ENCODE data around the gene NSFL1C. TPM values are rescaled to one million over a fixed set of nuclear protein-coding genes. Genes with fewer than 3 reads are reported as not detected.
A peak's percentile ranks its signal among the peaks of the same experiment; 100 is the strongest.

NSFL1C gene
- total RNA-seq, 2 experiments from 2014 or later, result 67.2 to 67.9 TPM

DNA sequence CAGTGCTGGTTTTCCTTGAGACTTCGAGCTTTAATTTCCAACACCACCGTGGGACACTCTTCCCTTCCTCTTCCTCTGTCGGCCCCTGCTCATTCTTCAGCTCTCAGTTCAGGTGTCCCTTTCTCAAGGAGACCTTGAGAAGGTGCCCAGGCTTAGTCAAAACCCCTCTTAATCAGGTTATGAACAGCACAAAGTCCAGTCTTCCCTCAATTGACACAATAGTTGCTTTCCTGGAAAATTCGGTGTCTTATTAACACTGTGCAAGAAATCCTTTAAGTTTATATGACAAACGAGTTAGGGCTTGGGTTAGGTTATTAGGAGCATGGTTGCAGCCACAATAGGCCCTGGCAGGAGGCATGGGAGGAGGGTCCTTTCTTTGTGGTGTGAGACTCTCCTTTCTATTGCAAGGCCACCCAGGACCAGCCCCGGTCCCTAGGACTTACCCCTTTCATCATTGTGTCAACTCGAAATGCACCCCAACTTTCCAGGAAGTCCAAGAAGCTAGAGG, 1.5 kb upstream of the NSFL1C start:
- TF ChIP-seq, protein P1, sequence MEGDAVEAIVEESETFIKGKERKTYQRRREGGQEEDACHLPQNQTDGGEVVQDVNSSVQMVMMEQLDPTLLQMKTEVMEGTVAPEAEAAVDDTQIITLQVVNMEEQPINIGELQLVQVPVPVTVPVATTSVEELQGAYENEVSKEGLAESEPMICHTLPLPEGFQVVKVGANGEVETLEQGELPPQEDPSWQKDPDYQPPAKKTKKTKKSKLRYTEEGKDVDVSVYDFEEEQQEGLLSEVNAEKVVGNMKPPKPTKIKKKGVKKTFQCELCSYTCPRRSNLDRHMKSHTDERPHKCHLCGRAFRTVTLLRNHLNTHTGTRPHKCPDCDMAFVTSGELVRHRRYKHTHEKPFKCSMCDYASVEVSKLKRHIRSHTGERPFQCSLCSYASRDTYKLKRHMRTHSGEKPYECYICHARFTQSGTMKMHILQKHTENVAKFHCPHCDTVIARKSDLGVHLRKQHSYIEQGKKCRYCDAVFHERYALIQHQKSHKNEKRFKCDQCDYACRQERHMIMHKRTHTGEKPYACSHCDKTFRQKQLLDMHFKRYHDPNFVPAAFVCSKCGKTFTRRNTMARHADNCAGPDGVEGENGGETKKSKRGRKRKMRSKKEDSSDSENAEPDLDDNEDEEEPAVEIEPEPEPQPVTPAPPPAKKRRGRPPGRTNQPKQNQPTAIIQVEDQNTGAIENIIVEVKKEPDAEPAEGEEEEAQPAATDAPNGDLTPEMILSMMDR (IDR thresholded peaks at IDR 0.05), result no peak
- Mint-ChIP-seq H3K4me3 (no peak overlapping the region), H3K4me1 (ENCODE audit: low read depth) (peaks cover 41% of the 10 kb centered on the region), H3K9me3 (no peaks in the 10 kb centered on the region), H3K27ac (no peak overlapping the region), H3K36me3 (ENCODE audit: low read depth) (peaks cover 7% of the 10 kb centered on the region), H3K27me3 (peaks cover 4% of the 10 kb centered on the region)
- ChIA-PET POLR2A (interaction anchor here (0.9 kb wide), 1 partner anchor 144 kb away, joined by 3 read pairs; no protein-coding TSS in a partner anchor), CTCF (interaction anchor here (1.0 to 4.5 kb wide), 16 partner anchors 7 to 313 kb away, joined by 3 to 44 read pairs (median 4); no protein-coding TSS in a partner anchor)
- intact Hi-C loops (cut with micrococcal nuclease), result loop anchor here (10.0 kb wide), 1 partner anchor 353 kb away; the partner anchor contains the start of gene PSMF1
- no peak for DNase-seq
- ATAC-seq, result no peak

DNA sequence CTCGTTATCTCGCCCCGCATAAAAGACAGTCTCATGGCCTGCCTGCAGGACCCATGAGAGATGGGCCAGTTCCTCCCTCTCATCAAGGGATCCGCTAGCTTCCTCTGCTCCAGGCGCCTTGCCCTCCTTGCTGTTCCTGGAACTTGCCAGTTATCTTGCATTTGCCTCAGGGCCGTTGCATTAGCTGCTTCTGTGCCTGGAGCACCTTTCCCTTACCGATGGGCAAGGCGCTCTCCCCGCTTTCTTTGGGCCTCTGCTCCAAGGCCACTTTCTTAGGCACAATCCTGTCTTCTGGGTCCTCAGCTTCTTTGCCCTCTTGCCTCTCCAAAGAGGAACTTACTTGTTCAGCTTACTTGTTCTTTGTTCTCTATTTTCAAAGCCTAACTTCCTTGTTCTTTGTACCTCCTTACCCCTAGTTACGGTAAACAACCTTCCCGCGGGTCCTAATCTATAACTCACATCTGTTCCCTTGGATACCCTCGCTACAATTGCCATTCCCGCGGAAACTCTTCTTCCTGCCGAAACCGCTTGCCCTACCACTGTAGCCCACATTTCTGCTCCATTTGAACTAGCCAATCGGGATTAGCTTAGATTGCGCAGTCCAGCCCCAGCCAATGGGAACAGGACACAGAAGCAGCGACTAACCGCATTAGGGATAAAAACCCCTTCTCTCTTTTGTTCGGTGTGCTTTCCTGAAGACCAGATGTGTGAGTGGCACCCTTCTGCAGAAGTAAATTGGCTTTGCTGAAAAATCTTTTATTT, 887 bp upstream of the NSFL1C start:
- H3K9me3 Mint-ChIP-seq, result no peaks in the 10 kb centered on the region
- intact Hi-C loops (cut with micrococcal nuclease), result loop anchor here (10.0 kb wide), 1 partner anchor 353 kb away; the partner anchor contains the start of gene PSMF1
- DNase-seq, result peak; percentile 7
- POLR2A ChIA-PET, result interaction anchor here (0.8 to 1.4 kb wide), 6 partner anchors 9 to 309 kb away, joined by 3 read pairs; partner anchors contain the start of gene SIRPB2
- no peak for ATAC-seq
- peaks cover 11% of the 10 kb centered on the region for H3K36me3 Mint-ChIP-seq (ENCODE audit: low read depth)
- peaks cover 43% of the 10 kb centered on the region for H3K4me1 Mint-ChIP-seq (ENCODE audit: low read depth)
- no peak overlapping the region for H3K27ac Mint-ChIP-seq
- TF ChIP-seq, protein P1 (IDR thresholded peaks at IDR 0.05), result no peak
- CTCF ChIA-PET, result interaction anchor here (0.8 to 4.5 kb wide), 23 partner anchors 8 to 313 kb away, joined by 3 to 44 read pairs (median 5); partner anchors contain the start of gene SDCBP2
- peak overlapping the region; percentile 83 for H3K4me3 Mint-ChIP-seq
- H3K27me3 Mint-ChIP-seq, result peaks cover 4% of the 10 kb centered on the region

DNA sequence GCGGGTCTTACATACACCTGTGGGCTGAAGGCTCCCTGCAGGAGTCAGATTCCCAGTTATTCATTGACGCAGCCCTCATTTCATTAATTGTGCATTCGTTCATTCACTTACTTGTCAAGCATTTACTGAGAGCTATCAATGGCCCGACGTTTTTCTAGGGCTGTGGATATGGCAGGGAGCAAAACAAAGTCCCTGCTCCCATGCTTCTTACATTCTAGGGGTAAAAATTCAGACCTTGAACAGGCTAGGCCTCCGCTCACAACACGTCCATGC, 369 bp upstream of the NSFL1C start:
- H3K27me3 Mint-ChIP-seq, result peaks cover 4% of the 10 kb centered on the region

DNA sequence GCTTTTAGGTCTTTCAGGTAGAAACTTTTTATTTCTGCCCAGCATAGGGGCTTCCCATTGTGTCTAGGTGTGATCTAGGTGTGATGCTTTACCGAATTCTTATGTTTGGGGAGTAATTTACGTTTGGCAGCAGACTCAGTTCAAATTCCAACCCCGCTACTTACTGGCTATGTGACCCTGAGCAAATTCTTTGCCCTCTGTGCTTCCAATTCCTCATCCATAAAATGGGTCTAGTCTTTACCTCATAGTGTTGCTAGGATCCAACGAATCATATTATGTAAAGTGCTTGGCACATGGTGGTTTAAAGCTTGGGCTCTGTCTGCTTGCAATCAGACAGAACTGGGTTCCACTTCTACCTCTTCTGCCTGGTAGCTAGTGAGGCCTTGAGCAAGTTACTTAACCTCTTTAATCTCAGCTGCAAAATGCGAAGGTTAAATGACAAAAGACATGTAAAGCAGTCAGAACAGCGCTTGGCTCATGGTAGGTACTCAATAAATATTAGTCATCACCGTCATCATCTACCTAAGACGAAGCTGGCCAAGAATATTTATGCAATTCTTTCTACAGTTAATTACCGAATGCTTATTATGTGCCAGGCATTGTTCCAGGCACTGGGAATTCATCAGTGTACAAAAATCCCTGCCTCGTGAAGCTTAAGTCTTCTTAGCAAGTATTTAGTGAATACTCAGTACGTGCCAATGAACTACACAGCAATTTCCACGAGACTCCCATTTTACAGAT, 1.0 kb downstream of the NSFL1C start:
- CTCF ChIA-PET, result interaction anchor here (0.7 to 4.5 kb wide), 10 partner anchors 10 to 311 kb away, joined by 4 to 44 read pairs (median 6); partner anchors contain the start of gene SDCBP2
- DNase-seq (no peak), ATAC-seq (no peak)
- TF ChIP-seq, protein P1 (IDR thresholded peaks at IDR 0.05), result no peak
- Mint-ChIP-seq H3K27ac (peak overlapping the region; percentile 79), H3K9me3 (no peaks in the 10 kb centered on the region), H3K4me1 (ENCODE audit: low read depth) (peaks cover 48% of the 10 kb centered on the region), H3K36me3 (ENCODE audit: low read depth) (peaks cover 18% of the 10 kb centered on the region), H3K4me3 (peak overlapping the region; percentile 83), H3K27me3 (peaks cover 4% of the 10 kb centered on the region)
- intact Hi-C loops (cut with micrococcal nuclease), result loop anchor here (10.0 kb wide), 1 partner anchor 351 kb away; the partner anchor contains the start of gene PSMF1
- POLR2A ChIA-PET, result interaction anchor here (0.6 to 1.6 kb wide), 10 partner anchors 18 to 311 kb away, joined by 3 to 5 read pairs (median 3); partner anchors contain the start of gene SNPH

More for the DNA sequence above, 369 bp upstream of the NSFL1C start:
- TF ChIP-seq, protein P1 (IDR thresholded peaks at IDR 0.05), result peak; percentile 60
- peaks cover 43% of the 10 kb centered on the region for H3K4me1 Mint-ChIP-seq (ENCODE audit: low read depth)
- ATAC-seq, result no peak
- H3K4me3 Mint-ChIP-seq, result peak overlapping the region; percentile 83
- H3K27ac Mint-ChIP-seq, result no peak overlapping the region
- DNase-seq, result no peak
- H3K36me3 Mint-ChIP-seq (ENCODE audit: low read depth), result peaks cover 11% of the 10 kb centered on the region
- ChIA-PET CTCF (interaction anchor here (0.8 to 4.5 kb wide), 21 partner anchors 8 to 314 kb away, joined by 3 to 44 read pairs (median 5); partner anchors contain the start of gene SDCBP2), POLR2A (interaction anchor here (0.8 to 1.4 kb wide), 5 partner anchors 8 to 310 kb away, joined by 3 read pairs; partner anchors contain the start of gene SIRPB2)
- no peaks in the 10 kb centered on the region for H3K9me3 Mint-ChIP-seq
- intact Hi-C loops (cut with micrococcal nuclease), result loop anchor here (10.0 kb wide), 1 partner anchor 352 kb away; the partner anchor contains the start of gene PSMF1

Data from activated CD8-positive, alpha-beta T cell treated with anti-CD3 and anti-CD28 coated beads for 36 hours (primary cell).